RPMI8226 (cell line): Measurements from ENCODE around the gene LIPK.
A peak's percentile ranks its signal among the peaks of the same experiment; 100 is the strongest.

Source experiments
- DNase-seq: peaks from one replicate; pipeline ENCODE4 v3.0.0-alpha.2; 2015

Gene LIPK

DNA sequence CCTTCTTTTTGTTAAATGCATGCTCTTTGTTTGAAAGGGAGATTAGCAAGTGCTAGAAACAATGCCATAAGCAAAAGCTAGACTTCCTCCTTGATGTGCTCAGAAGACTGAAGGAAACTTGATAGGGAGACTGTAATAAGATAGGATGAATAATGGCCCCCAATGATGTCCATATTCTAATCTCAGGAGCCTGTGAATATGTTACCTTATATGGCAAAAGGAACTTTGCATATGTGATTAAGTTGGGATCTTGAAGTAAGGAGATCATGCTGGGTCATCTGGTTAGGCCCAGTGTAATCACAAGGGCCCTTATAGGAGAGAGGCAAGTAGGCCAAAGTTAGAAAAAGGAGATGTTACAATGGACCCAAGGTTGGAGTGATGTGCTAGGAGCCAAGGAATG is 82.9 kb downstream of the LIPK start:
- DNase-seq = no peak

DNA sequence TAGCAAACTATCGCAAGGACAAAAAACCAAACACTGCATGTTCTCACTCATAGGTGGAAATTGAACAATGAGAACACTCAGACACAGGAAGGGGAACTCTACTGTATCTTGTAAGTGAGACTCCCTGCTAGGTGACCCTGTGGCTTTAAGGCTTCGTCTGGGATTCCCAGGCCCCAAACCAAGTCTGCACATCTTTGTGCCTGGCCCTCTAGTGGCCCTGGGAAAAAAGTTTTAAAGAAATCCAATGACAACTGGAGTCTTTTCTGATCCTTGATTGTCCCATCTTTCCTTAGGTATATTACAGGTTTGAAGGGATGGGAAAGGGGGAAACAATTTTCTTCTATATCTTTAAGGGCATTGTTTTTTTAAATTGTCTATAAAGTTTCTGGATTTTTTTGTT is 85.9 kb downstream of the LIPK start:
- peak; percentile 20 for DNase-seq

DNA sequence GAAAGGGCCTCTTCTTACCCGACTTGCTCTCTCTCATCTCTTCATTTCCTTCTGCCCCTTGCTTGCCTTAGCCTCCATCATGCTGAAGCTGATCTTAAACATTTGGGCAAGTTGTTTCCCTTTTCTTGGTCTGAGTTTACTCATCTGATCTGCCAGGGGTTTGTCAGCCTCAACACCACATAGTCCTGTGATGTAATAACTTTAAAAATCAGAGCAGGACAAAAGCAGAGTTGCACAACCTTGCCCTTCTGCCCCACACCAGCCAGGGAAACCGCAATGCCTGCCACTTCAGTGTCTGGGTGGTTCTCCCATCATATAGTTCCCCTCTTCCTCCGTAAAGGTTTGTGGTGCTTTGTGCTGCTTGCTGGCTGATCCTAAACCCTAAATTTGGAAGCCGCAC is 86.6 kb downstream of the LIPK start:
- no peak for DNase-seq

DNA sequence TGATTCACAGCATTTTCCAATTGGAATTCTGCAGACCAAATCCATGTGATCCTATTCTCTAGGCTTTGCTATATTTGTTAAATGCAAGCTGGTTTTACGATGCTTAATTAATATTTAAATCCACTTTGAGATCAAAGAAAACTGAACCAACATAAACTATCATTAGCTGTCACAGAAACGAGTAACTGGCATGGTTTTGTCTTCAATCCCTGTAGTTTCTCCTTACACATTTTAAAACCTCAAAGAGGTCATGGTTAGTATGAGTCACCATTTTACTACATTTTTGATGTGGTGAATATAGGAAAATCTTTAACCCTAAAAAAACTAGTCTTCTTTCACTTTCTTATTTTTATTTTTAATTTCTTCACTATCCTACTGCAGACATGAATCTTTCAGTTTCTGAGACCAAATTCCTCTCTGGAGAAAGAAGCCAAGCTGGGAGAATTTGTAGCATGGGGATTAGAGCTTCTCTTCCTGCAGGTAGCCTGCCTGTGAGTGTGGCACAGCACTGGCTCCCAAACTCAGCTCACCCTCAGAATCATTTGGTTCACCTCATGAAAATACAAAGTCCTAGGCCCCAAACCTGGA is 87.8 kb downstream of the LIPK start:
- DNase-seq = no peak

DNA sequence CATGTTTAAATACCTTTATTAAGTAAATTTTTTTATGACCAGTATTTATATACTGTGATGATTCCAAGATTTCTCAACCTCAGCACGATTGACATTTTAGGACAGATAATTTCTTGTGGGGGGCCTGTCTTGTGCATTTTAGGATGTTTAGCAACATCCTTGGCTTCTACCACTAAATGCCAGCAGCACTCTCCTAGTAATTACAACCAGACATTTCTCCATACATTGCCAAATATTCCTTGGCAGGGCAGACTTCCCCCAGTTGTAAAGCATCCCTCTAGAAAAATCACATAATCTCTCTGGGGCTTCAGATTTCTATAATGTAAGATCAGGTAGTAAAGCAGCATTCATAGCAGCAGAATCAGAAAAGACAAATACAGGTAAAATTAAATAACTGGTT is 88.7 kb downstream of the LIPK start:
- DNase-seq = no peak

DNA sequence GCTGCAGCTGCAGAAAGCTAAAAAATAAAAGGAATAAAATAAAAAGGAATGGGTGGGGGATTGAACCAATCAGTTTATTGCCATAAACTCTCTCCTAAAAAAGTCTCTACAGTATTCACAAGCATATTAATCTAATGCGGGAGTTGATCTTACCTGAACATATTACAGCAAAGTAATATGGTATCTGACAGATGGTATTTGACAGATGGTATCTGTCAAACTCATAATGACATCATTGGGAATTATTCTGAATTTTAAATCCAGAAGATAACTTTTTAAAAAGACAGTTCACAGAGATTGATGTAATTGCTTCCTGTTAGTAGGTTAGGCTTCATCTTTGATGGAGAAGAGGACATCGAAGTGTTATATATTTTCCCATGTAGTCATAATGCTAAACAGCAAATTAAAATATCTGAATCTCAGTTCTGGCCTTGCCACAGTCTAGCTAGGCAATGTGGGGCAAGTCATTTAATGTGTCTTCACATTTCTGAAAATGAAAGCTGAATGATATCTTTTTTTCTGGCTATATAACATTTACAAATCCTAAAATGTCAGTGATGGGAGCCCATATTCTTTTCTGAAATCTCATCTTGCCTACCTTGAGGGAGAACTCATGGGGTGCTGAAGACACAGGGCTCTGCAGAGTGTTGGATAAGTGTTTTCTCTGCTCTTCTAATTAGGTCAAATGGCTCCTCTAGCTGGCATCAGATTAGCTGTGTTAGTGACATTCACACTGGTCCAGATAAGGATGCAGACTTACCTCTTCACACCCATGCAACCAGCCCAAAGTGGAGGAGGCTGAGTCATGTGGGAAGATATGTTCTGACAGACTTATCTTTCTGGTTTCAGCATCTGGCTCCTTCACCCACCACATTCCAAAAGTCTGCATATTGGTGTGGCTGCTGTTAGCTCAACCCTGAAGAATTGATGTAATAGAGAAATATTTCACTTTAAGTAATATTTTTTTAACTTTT is 94.4 kb downstream of the LIPK start:
- no peak for DNase-seq
